HG03039 (cell line): Measurements from ENCODE around the gene FASTK.

Source experiments
- ATAC-seq: cut with Tn5 transposase; IDR thresholded peaks from one replicate; pipeline ENCODE4 v1.9.1; 2021; ENCODE audit warnings: mild to moderate bottlenecking, moderate library complexity; ENCODE audit not compliant: unreplicated experiment

The FASTK gene

DNA sequence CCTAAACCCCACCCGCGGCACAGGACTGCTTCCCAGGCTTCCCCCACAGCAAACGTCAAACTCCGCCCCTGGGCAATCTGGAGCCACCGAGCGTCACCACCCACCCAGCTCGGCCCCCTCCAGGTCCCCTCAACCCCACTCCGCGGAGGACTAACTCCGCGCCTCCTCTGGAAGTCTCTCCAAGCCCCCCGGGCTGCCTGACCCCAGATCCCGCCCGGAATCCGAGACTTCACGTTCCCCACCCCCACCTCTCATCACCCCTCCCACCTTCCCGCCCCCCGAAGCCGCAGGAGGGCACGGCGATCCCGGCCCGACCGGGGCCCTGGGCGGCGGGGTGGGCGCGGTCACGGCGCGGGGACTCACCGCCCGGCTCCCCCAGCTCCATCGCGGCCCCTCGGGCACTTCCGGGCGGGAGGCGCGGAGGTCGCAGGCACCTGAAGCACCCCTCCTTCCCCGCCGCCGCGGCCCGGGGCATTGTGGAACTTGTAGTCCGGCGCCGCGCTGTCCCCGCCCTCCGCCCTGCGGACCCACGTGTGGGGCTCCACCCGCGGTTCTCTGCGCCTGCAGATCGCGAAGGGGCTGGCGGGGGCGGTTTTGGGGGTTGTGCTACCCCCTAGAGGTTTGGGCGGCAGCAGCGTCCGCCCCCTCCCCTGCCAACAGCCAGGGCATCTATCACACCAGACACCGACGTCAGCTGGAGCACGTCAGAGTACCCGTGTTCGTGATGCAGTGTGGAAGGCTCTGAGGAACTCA is 2.6 kb upstream of the FASTK start, which contains the start of gene TMUB1:
TMUB1 (minus strand) TSS at position 423 of the 753 bp plus-strand sequence. CDS start 930 bp downstream, outside the sequence.
- ATAC-seq: peak; percentile 39

DNA sequence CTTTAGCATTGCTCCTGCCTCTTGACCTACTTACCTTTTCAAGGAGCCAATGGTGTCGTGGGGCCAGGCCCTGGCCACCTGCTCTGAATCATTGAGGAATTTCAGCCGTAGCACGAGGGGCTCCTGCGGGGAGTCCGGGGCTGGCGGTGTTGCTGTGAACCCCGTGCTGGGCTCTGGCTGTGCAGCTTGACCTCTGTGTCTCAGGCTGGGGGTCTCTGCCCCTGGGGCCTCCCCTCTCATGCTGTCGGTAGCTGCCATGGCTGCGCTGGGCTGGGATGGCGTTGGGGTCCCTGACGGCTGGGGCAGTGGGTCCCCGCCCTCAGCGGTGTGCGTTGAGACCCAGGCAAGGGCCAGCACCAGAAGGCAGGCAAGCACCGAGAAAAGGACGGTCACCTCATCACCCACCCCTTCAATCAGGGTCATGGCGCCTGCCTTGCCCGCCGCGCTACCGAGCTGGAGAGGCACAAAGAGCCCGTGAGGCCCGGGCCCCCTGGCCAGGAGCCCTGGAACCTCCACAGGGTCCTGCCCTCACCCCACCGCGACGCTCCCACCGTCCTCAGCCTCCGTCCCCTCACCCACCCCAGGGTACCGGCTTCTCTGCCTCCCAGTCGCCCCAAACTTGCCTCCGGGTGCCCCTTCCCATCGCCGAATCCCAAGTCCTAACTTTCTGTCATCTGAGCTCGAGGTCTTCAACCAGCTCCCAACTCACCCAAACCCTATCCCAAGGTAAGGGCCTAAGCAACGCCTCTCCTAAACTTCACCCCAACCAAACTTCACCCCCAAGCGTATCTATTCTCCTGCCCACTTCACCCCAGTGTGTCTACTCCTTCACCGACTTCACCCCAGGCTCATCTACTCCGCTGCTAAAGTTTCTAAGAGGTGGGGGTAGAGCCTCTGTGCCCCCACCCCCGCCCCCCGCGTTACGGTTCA is 1.8 kb upstream of the FASTK start:
- no peak for ATAC-seq

DNA sequence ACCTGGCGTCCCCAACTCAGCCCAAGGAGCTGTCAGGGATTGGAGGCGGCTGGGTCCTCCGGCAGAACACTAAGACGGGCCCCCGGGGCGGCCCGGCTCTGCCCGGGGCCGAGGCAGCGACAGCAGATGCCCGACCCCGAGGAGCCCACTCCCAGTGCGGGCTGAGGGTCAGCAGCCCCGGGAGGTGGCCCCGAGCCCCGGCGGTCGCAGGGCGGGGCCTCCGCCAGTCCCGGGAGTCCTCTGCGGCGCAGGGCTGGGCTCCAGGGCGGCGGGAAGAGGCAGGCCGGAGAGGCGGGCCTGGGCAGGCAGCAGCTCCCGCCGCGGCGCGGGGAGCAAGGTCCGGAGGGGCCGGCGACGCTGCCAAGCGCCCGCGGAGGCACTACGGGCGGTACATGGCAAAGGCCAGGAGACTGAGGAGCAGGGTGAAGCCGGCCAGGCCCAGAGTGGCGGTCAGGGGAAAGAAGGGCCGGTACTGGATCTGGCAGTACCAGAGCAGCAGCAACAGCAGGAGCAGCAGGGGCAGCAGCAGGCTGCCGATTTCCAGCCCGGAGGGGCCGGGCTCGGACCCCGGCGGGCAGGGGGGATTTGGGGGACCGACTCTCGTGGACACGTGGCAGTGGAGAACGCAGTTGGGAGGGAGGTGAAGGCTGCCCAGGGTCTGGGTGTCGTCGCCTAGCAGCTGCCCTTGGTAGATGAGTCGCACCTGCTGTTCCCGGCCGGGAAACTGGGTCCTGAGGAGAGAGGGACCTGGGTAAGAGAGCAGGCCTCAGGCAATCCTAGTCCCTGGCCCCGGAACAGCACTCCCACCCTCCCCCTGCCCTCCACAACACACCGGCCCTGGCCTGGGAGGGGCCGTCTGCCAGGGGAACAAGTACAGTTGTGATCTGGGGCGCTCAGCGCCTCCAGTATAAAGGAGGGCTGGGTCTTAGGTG is 827 bp upstream of the FASTK start:
- no peak for ATAC-seq

DNA sequence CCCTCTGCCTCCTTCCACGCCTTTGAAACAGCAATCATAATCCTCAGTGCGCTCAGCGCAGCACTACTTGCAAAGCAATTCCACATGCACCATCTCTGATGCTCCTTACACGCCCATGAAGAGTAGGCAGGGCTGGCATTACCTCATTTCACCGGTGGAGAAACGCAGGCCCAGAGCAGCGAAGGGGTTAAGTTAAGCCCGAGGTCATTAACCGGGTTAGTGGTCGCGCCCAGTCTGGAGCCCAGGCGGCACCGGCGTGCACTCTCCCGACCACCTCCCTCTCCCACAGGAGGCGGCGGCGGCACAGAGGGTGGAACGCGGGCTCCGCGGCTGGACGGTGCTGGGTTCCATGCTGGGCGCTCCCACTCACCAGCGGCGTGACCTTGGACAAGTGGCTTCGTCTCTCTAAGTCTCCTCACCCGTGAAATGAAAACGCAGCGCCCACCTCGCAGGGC is 515 bp downstream of the FASTK start:
- ATAC-seq: no peak

DNA sequence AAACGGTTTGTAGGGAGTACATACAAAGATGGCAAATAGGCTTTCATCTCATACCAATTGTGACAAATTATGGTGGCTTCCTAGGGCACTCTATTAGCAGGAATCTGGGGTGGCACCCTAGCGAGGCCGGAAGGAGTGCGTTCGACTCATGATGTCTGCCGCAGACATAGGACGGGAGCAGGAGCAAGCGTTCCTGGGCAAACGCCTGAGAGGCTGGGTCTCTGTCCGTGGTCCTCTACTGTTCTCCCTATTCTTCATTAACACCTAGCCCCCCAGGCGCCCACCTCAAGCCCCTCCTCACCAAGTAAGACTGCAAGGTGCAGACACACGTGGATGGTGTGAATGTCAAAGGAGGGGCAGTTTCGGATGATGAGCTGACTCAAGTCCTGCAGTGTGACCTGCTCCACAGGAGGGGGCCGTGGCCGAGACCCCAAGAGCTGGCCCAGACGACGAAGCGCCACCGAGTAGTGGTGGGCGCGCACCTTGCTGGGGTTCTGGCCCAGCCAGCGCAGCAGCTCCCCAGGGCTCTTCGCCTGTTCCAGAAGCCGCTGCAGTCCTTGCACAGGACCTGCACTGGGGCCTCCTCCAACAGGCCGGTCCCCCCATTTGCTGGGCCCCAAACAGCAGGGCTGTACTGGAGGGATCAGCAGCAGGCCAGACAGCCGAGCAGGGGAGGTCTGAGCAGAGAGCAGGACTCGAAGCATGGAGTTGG is 1.3 kb downstream of the FASTK start:
- ATAC-seq: no peak

DNA sequence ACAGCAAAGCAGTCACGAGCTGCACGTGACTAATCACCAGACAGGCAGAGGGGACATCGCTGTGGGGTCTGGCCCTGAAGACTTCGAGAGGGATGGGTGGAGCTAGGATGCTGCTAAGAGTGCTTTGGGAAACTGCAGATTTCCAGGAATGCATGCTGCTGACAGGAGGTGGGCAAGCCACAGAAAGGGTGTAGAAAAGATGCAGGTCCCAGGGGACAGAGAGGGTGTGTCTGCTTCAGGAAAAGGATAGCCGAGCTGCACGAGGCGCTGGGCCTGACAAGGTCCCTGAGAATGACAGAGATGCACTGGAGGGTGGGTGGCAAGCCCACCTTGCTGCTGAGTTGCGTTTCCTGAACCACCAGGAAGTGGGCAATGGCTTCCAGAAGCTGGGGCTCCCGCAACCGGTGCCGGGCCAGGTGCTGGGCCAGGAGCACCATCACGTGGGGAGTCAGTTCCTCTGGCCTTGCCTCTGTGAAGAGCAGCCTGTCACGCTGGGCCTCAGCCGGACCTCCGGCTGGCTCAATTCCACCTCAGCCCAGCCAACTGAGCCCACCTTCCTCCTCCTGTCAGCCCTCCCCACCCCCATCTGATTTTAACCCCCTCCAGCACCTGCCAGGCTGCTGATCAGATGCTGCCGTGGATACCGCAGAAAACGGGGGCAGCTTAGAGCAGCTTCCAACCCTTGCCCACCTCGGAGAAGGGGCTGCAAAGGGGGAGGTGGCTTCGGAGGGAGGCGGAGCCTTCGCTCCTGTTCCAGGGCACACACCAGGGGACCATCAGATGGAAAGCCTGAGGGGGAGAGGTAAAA is 2.2 kb downstream of the FASTK start:
- ATAC-seq: no peak

DNA sequence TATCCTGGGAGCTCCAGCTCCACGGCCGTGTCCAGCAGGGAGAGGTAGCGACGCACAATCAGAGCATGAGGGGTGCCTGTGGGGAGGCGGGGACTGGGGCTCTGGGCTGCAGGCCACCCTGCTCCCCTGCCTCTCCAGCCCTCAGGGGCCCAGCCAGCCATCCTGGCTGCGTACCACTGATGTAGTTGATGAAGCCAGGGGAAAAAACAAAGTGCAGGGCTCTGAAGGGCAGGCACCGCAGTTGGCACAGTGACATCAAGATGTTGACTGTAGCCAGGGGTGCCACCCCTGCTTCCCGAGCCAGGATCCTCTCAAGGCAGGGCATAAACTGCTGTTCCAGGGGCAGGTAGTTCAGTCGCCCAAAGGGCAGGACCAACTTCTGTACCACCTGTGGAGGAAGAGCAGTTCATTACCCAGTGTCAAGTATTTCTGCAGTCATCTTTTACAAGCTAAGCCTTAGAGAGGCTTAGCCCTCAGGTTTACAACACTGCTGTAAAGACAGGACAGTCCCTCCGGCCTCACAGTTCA is 2.8 kb downstream of the FASTK start:
- no peak for ATAC-seq

DNA sequence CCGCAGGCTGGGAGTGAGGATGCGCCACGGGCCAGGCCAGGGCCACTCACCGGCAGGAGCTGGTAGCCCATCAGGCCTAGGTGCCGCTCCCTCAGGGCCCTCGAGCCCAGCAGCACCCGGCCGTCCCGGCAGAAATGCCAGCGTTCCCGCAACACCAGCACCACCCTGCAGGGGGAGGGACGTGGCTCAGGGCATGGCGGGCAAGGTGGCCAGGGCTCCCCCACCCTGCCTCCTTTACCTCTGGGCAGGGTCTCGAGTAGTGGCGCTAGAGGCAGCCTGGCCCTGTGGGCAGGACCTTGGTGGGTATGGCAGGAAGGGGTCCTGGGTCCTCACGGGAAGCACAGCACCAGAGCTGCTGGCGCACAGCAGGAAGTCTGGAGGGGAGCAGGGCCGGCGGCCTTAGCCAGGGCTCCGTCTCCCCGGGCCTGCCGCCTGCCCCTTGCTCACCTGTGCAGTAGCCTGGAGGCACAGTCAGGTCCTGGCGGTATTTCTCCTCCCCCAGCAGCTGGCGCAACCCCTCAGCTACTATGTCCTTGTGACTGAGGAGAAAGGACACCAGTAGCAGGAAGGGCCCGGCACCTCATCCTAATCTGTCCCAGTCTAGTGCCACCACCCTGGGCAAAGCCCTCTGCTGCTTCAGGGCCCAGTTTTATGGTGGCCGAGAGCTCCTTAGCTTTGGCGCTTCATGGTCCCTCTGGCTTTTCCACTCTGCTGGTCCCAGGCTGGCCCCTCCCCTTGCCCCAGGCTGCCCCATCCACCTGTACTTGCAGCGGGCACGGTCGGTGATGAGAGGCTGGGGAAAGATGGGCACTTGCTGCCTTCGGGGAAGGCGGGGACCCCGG is 3.5 kb downstream of the FASTK start:
- ATAC-seq: no peak

DNA sequence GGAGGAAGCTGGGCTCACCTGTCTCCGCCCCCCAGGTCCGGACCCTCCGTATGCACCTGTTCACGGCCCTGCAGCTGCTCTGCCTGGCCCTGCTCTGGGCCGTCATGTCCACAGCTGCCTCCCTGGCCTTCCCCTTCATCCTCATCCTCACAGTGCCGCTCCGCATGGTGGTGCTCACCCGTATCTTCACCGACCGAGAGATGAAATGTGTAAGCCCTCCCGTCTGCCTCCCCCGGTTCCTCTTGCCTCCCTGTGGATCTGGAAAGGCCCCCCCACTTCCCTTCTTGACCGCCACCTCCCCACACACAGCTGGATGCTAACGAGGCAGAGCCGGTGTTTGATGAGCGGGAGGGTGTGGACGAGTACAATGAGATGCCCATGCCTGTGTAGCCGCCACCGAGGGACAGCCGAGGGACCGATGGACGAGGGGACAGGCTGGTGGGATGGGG is 4.6 kb downstream of the FASTK start:
- no peak for ATAC-seq

DNA sequence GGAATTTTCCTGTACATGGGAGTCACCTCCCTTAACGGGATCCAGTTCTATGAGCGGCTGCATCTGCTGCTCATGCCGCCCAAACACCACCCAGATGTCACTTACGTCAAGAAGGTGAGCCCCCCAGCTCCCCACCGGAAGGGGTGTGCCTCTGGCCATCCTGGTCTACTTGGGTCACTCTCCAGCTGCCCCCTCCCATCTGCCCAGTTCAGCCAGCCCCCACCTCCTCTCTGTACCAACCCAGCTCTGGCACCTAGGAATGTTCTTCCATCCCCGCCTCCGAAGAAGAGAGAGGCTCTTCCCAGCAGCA is 5.0 kb downstream of the FASTK start:
- ATAC-seq: no peak

DNA sequence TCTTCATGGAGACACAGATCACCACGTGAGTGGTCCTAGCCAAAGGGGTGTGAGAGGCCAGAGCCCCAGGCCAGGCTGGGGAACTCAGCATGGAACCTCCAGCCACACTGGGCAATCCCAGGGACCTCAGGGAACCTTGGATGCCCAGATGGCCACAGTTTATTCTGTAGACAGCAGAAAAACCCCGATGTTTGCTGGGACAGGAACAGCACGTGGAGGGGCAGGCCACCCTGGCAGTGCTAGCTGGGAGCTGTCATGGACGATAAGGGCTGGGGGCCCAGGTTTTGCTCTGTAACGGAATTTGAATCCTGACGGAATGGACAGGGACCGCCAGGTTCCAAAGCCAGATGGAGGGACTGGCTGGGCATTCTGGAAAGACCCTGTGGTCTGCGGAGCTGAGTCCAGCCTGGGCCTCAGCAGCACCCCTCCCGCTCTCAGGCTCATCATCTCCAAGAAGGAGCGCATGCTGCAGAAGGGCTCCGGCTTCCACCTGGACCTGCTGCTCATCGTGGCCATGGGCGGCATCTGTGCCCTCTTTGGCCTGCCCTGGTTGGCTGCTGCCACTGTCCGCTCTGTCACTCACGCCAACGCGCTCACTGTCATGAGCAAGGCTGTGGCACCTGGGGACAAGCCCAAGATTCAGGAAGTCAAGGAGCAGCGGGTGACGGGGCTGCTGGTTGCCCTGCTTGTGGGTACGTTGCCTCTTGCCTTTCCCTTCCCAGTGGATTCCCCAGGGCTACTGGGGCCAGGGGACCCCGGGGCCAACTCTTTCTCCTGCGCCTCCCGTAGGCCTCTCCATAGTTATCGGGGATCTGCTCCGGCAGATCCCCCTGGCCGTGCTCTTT is 5.6 kb downstream of the FASTK start:
- no peak for ATAC-seq

DNA sequence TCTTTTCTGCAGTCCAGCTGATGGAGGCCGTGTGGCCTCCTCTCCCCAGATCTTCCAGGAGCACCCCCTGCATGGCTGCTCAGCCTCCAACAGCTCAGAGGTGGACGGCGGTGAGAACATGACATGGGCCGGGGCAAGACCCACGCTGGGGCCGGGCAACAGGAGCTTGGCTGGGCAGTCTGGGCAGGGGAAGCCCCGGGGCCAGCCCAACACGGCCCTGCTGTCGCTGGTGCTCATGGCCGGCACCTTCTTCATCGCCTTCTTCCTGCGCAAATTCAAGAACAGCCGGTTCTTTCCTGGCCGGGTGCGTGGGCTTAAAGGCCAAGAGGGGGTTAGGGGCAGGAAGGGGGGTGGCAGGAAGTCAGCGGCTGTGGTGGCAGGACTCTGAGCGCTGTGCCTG is 6.6 kb downstream of the FASTK start:
- ATAC-seq: no peak

DNA sequence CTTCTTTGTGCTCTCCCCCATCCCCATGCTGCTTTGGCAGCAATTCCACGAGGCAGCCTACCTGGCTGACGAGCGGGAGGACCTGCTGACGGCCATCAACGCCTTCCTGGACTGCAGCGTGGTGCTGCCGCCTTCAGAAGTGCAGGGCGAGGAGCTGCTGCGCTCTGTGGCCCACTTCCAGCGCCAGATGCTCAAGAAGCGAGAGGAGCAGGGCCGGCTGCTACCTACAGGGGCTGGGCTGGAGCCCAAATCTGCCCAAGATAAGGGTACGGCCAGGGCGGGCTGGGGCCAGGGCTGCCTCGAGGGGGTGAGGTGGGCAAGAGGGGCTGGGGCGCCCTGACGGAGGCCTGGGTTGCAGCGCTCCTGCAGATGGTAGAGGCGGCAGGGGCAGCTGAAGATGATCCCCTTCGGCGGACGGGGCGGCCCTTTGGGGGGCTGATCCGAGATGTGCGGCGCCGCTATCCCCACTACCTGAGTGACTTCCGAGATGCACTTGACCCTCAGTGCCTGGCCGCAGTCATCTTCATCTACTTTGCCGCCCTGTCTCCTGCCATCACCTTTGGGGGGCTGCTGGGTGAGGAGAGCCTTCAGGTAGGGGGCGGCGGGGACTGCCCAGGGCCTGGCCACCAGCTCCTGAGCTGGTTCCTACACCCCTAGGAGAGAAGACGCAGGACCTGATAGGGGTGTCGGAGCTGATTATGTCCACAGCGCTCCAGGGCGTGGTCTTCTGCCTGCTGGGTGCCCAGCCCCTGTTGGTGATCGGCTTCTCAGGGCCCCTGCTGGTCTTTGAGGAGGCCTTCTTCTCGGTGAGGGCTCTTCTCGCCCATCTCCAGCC is 9.4 kb downstream of the FASTK start:
- ATAC-seq: no peak

DNA sequence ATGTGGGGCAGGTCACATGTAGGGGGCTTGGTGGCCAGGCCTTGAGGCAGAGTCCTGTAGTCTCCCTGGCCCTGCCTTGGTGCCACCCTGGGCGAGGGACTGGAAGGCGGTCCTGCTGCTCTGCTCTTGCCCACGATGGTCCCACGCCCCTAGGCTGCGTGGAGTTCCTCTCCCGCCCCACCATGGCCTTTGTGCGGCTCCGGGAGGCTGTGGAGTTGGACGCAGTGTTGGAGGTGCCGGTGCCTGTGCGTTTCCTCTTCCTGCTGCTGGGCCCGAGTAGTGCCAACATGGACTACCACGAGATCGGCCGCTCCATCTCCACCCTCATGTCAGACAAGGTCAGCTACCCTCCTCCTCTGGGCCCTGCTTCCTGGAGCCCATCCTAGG is 10.0 kb downstream of the FASTK start:
- no peak for ATAC-seq

DNA sequence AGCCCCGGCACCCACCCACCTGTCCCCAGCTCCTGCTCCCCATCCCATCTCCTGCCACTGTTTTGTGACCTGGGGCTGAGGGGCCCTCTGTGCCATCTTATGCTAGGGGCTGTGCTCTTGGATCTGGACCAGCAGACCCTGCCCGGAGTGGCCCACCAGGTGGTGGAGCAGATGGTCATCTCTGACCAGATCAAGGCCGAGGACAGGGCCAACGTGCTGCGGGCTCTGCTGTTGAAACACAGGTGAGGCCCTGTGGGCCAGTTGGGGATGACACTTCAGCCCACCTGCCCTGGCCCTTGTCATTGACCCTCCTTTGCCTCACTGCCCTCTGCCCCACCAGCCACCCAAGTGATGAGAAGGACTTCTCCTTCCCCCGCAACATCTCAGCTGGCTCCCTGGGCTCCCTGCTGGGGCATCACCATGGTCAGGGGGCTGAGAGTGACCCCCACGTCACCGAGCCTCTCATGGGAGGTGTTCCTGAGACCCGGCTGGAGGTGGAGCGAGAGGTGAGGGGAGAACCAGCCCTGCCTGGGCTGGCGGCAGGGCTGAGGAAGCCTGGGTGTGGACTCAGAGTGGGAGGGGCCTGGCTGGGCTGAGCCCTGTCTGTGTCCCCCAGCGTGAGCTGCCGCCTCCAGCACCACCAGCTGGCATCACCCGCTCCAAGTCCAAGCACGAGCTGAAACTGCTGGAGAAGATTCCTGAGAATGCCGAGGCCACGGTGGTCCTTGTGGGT is 10.6 kb downstream of the FASTK start:
- no peak for ATAC-seq
